GM19397 (cell line): ENCODE data around the gene YPEL1.
A peak's percentile ranks its signal among the peaks of the same experiment; 100 is the strongest.

Source experiments
- ATAC-seq: cut with Tn5 transposase; IDR thresholded peaks from one replicate; pipeline ENCODE4 v1.9.1; 2021; ENCODE audit warnings: mild to moderate bottlenecking, moderate library complexity; ENCODE audit not compliant: unreplicated experiment

The YPEL1 gene

DNA sequence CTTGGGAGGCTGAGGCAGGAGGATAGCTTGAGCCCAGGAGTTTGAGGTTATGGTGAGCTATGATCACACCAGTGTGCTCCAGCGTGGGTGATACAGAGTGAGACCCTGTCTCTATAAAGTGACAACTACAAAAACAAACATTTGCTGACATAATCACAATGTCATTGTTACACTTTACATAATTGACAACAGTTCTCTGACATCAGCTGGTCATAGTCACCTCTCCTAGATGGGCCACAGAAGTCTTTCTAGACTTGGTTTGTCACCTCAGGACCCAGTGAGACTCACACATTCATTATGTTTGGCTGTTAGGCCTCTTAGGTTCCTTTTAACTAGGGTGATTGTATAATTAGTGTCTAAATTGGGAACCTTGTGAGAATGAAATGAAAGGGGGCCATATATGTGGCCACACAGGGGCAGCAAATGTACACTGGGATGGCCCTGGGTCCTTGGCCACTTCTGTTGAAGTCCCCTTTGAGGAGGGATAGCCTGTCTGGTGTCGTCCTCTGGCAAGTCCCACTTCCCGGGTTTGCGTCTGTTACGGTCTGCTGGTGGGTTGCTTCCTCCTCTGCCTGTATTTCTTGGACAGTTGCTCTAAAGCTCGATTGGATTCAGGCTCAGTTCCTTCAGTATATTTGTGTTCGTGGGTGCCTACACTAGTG, 75.6 kb downstream of the YPEL1 start:
- no peak for ATAC-seq

DNA sequence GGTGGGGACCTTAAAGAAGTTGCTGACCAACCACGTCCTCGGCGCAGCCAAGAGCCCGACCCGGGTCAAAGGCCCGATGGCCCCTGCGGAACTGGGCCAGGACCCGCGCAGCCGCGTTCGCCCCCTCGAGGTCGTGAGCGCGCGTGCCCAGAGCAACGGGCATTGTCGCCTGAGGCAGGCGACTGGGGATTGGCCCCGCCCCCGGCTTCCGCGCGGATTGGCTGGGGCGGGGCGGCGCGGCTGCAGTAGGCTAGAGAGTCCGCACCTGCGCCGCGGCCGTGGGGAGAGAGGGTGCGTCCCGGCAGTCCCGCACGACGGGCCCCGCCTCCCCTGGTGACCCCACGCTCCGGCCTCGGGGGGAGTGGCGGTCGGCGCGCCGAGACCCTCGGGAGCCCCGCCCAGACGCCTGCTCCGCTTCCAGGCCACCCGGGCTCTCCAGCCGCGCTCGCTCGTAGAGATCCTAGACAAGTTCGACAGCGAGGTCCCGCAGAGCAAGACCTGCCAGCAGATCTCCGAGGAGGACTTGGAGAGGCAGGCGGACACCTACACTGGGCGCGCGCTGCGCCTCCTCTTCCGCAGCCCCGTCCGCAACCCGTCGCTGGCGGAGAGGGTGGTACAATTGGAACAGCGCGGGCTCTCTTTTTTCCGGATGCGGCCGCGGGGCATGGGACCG, 78.1 kb downstream of the YPEL1 start:
- peak; percentile 68 for ATAC-seq

DNA sequence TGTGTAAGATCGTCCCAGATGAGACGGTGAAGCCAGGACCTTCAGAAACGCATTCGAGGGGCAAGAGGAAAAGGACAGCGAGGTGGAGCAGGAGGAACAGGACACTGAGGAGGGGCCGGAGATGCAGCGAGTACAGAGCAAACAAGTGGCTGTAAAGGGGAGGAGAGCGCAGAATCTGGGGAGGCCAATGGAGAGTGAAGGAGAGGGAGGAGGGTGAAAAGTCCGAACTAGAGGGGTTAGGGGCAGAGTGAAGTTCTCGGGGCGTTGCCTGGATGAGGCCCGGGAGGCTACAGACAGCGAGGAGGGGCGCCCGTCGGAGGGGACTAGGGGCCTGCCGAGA, 78.6 kb downstream of the YPEL1 start:
- ATAC-seq = no peak

DNA sequence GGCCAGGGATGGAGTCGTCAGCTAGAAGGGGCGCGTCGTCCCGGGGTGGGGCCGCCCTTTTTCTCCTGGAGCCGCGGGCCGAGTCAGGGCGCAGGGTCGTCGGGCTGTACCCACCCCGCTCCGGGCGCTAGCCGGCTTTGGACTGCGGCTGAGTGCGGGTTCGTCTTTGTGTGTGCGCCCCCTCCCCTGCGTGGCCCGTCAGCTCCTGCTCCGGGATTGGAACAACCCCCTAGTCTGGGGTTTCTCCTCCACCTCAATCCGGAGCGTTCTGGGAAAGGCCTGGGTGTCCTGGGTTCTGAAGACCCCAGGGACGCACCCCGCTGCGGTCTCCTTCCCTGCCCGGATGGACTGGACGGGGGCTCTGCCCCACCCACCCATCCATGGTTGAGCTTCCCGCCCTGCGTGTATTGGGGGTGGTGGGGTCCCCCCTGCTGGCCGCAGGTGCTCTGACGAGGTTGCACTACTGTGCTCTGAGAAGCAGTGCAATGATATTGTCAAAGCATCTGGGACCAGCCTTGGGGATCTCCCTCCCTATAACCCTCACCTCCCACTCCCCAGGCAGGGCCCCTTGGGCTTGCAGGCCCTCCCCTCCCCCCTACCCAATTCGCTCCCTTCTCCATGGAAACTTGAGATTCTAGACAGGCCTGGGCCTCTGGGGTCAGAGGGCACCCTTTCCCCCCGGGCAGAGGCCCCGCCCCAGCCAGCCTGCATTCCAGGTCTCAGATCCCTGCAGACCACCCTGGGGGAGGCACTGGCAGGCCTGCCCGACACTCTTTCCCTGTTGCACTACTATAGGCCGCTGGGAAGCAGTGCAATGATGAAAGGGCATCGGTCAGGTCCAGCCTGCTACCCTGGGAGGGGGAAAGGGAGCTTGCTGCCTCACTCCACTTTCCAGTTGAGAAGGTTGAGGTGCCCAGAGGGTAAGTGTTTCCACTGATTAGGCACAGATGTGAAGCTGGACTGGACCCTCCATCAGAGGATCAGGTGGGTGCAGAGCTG, 82.7 kb downstream of the YPEL1 start:
- ATAC-seq = peak; percentile 1

DNA sequence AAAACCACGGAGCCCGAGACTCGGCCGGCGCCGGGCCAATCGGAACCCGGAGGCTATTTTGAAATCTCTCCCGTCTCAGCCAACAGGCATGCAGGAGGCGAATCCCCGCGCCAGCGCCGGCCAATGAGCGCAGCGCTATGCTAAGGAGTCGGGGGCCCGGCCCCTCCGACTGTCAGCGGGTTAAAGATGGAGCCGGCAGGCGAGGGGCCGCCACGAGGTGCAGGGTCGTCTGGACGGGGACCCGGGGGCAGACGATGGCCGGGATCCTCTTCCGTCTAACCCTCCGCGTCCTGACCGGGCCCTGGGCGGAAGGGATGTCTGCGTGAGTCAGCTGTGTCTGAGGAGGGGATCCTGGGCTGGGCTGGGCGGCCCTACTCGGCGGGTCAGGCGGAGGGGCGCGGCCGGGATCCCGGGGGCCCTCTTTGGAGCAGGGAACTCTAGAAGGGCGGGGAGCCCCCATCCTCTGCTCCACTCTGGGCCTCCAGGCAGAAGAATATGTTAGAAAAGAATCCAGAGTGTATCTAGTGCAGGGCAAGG, 83.5 kb downstream of the YPEL1 start:
- peak; percentile 87 for ATAC-seq

DNA sequence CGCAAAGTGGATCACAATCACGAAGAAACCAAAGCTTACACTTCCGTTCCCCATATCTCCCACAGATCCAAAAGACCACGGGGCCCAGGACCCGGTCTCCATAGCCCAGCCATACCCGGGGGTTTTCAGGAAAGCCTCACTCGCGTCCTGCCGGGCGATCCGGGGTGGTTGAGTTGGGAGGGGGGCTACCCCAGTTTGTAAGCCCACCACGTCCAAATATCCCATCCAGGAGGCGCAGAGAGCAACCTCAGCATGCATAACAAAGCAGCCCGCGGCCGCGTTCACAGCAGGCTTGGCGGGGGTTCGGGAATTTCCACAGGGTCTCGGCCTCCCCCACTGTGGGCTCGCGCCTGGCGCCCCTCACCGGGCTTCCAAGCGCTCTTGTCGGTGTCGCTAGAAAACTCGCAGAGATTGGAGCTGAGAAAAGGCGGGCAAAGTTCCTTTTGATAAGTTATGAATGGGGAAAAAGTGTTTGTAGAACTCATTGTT, 84.0 kb downstream of the YPEL1 start:
- ATAC-seq = no peak

DNA sequence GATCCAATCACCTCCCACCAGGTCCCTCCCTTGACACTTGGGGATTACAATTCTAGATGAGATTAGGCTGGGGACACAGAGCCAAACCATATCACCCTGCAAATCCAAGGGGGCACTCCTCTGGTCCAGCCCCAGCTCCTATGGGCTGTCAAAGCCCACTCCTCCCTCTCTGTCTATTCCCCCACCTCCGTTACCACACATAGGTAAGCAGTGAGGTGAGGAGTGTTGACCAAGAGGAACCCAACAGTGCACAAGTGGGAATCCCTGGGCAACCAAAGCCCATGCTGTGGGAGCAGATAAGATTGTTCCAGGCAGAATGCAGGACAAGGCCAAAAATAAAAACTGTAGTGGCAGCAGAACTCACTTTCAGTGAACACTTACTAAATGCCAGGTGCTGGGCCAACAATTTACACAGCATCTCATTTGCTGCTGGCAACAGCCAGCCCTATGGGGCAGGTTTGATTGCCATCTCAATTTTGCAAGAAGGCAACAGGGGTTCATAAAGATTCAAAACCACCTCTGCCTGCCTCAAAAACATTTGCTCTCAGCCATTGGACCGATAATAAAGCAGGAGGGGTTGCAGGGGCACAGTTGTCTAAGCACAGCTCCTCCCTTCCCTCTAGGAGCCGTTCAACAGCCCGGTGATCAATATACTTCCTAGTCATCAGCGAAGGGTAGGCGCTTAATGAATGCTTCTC, 84.6 kb downstream of the YPEL1 start:
- no peak for ATAC-seq

DNA sequence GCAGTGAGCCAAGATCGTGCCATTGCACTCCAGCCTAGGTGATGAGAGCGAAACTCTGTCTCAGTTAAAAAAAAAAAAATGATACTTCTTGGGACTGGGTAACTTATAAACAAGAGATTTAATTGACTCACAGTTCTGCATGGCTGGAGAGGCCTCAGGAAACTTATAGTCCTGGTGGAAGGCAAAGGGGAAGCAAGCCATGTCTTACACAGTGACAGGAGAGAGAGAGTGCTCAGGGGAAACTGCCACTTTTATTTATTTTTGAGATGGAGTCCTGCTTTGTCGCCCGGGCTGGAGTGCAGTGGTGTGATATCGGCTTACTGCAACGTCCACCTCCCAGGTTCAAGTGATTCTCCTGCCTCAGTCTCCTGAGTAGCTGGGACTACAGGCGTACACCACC, 85.3 kb downstream of the YPEL1 start:
- ATAC-seq = no peak
